Measurements from ENCODE around the gene GALE.
A peak's percentile ranks its signal among the peaks of the same experiment; 100 is the strongest.
"Not testable (repeated sequence)": the region's sequence is repeated elsewhere in the genome, so short reads cannot be mapped to it uniquely, and the experiment has no call there.

GALE gene

GRCh38 chr1:23800400-23801337 is at the start of gene GALE:
TSS of gene GALE (minus strand) at chr1:23800754. CDS start at chr1:23799007, 1,747 bp downstream.
- peak; percentile 95 to 97 for DNase-seq (ENCODE audit: low read depth in 2 of 2)

DNA sequence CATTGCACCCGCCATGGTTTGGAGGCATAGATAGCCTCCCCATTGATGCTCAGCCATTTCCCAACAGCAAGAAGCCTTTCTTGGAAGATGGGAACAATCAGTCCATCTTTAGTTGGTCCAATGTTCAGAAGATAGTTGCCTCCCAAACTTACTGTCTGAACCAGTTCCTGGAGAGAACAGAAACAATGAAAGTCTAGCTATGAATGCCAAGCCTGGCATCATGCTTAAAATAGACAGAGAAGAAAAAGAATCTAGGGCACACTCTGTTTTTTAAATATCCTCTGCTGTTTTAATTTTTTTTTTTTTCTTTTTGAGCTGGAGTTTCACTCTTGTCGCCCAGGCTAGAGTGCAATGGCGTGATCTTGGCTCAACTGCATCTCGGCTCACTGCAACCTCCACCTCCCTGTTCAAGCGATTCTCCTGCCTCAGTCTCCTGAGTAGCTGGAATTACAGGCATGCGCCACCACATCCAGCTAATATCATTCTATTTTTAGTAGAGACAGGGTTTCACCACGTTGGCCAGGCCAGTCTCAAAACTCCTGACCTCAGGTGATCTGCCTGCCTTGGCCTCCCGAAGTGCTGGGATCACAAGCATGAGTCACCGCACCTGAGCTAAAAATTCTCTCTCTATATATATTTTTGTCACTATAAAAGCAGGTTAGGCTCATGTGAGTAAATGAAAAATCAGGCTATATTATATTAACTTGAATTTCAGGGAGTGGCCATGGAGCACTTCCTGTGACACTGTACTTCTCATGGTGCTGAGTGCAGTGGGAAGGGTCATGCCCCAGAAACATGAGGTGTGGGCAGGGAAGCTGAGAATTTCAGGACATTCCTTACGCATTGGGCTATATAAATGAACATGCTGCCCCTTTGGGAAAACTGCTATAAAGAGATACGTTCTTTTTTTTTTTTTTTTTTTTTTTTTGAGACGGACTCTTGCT is 48.4 kb upstream of the GALE start:
- DNase-seq (ENCODE audit: low read depth in 2 of 2): no peak

- DNase-seq (ENCODE audit: low read depth in 2 of 2): not testable (repeated sequence)
These were observed 47.0 kb upstream of the GALE start for GRCh38 chr1:23847482-23848095.

DNA sequence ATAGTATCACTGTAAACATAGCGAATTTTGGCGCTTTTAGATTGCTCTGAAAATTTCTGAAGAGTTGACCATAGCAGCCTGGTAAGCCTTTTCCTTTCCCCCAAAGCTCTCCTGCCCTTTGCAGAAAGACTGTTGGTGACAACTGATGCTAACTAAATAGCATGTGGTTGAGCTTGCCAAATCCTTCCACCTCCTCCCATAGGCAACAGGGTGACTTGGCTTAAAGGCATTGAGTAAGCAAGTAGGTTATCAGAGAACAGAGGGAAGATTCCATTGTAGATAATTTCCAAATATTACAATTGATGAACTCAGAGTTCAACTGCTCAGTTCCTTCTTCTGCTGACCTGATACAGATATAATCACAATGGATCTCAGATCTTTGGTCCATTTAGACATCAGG is 44.6 kb upstream of the GALE start:
- DNase-seq (ENCODE audit: low read depth in 2 of 2): no peak

GRCh38 chr1:23843644-23844043 is 43.1 kb upstream of the GALE start:
- DNase-seq (ENCODE audit: low read depth in 2 of 2): no peak

DNA sequence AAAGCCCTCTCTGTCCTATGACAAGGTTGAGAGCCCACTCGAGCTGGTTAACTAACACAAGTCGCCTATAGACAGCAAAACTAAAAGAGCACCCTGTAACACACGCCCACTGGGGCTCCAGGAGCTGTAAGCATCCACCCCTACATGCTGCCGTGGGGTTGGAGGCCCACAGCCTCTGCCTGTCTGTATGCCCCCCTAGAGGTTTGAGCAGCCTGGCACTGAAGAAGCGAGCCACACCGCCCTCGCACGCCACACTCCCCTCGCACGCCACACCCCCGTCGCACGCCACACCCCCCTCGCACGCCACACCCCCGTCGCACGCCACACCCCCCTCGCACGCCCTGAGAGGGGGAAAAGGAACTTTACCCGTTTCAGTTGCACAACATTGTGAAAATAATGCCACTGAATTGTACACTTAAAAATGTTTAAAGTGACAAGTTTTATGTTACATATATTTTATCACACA is 37.9 kb upstream of the GALE start:
- DNase-seq (ENCODE audit: low read depth in 2 of 2): peak; percentile 53 to 68

DNA sequence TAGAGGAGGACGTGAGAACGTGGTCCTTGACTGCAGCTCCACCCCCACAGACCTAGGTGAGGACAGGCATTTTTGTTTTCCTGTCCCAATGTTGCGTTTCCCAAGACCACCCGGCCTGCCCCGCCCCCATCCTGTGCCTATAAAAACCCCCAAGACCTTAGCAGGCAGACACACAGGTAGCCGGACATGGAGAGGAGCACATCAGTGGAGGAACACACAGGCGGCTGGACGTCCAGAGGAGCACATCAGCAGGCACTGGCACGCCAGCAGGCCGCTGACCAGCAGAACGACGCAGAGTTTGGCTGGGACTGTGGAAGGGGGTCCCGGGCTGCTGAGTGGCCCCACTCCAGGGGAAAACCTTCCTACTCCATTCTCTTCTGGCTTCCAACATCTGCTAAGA is 37.4 kb upstream of the GALE start:
- DNase-seq (ENCODE audit: low read depth in 2 of 2): no peak

DNA sequence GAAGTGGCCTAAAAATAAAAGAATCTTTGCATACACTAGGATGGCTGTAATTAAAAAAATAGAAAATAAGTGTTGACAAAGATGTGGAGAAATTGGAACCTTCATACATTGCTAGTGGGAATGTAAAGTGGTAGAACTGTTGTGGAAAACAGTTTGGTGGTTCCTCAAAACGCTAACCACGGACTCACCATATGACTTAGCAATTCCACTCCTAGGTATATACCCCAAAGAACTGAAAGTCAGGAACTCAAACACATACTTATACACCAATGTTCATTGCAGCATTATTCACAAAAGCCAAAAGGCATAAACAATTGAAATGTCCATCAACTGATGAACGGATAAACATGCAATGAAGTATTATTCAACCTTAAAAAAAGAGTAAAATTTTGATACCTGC is 35.5 kb upstream of the GALE start:
- no peak for DNase-seq (ENCODE audit: low read depth in 2 of 2)

- not testable (repeated sequence) for DNase-seq (ENCODE audit: low read depth in 2 of 2)
These were observed 33.6 kb upstream of the GALE start for GRCh38 chr1:23834156-23834555.

DNA sequence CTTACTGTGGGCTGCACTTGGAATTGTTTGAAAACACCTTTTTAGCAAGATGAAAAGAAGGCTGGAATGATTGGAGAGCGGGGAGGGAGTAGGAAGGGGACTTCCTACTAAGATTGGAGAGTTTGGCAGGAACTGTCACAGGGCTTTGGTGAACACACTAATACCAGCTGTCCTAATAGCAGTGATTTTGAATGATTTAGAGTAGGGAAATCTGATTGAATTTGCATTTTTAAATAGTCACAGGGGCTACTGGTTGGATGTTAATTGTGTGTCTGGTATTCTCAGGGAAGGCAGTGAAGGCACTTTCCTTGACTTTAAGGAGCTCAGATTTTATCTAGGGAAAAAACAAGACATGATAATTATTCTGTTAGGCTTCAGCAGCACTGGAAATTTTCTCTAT is 27.2 kb upstream of the GALE start:
- no peak for DNase-seq (ENCODE audit: low read depth in 2 of 2)

DNA sequence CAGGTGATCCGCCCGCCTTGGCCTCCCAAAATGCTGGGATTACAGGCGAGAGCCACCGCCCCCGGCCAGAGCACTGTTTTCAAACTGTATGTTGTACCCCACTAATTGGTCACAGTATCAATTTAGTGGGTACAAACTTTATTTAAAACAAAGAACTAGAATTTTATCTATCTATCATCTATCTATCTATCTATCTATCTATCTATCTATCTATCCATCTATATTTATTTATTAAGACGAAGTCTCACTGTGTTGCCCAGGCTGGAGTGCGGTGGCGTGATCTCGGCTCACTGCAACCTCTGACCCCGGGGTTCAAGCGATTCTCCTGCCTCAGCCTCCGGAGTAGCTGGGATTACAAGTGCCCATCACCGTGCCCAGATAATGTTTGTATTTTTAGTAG is 26.0 kb upstream of the GALE start:
- DNase-seq (ENCODE audit: low read depth in 2 of 2): not testable (repeated sequence)

DNA sequence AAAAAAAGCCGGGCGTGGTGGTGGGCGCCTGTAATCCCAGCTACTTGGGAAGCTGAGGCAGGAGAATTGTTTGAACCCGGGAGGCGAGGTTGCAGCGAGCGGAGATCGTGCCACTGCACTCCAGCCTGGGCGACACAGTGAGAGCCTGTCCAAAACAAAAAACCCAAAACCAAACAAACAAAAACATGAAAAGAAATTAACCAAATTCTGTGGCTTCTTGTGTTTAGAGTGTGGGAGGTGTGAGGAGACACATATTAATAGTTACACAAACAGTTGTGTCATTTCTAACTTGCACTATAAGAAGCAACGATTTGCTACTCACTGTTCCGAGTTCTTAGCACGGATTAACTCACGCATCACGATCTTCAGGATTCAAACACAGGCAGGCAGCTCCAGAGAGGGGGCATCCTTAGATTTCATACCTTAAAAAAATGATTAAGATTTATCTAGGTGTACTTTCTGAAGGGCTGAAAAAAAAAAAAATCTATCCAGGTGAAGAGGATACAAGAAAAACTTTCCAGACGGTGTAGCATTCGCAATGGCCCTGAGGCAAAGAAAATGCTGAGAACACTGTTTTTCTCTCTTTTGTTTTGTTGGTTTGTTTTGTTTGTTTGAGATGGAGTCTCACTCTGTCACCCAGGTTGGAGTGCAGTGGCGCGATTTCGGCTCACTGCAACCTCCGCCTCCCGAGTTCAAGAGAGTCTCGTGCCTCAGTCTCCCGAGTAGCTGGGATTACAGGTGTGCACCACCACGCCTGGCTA is 25.4 kb upstream of the GALE start:
- DNase-seq (ENCODE audit: low read depth in 2 of 2): no peak

GRCh38 chr1:23825076-23825761 is 24.7 kb upstream of the GALE start, which contains the start of gene HMGCL:
TSS of gene HMGCL (minus strand) at chr1:23825429. CDS start at chr1:23825415, 14 bp downstream.
- DNase-seq (ENCODE audit: low read depth in 2 of 2): peak; percentile 73 to 77

GRCh38 chr1:23824711-23825075 is 24.1 kb upstream of the GALE start:
- DNase-seq (ENCODE audit: low read depth in 2 of 2): no peak

DNA sequence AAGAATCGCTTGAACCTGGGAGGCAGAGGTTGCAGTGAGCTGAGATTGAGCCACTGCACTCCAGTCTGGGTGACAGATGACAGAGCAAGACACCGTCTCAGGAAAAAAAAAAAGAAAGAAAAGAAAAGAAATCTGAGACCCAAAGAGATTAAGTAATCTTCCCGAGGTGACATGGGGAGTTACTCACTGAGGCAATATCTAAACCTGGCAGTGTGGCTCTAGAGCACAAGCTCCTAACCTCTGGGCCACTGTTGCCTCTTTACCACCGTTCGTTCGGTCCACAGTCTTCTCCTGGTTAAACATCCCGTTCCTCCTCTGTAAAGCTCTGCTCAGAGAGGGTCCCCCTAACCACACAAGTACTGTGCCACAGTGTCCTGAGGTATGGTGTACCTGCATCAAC is 23.2 kb upstream of the GALE start:
- DNase-seq (ENCODE audit: low read depth in 2 of 2): no peak

DNA sequence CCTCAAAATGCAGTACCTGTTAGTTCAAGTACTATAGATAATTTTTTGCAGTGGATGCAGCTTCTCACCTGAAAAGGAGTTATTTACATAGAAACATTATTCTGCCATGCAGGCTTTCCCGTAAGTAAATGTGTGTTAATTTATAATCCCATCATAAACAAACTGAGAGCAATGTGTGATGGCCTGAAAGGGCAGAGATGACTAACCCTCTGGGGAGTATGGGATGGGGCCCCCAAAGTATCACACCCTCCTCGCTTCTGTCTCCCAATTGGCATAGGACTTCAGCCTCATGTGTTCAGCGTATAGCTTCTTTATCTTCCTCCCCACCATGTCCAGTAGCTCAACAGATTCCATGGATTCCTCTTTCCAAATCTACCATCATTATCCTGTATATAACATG is 17.1 kb upstream of the GALE start:
- DNase-seq (ENCODE audit: low read depth in 2 of 2): no peak

GRCh38 chr1:23816906-23817305 is 16.4 kb upstream of the GALE start:
- no peak for DNase-seq (ENCODE audit: low read depth in 2 of 2)

- DNase-seq (ENCODE audit: low read depth in 2 of 2): no peak
These were observed 15.8 kb upstream of the GALE start for GRCh38 chr1:23816361-23816760.

DNA sequence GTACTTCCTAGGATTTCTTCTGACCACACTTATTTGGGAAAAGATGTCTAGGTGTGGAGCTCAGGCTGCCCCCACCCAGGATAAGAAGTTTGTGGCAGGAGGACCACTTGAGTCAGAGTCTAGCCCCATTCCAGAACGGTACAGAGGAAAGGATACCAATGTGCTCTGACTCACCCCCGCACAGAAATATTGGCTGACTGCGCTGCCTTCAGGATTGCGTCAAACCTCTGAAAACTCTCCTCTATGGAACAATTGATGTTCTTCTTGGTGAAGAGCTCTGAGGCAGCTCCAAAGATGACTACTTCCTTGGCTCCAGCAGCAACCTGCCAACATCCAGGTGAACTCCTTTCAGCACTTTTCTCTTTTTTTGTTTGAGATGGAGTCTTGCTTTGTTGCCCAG is 13.5 kb upstream of the GALE start:
- no peak for DNase-seq (ENCODE audit: low read depth in 2 of 2)

GRCh38 chr1:23810818-23811540 is 10.4 kb upstream of the GALE start:
- DNase-seq (ENCODE audit: low read depth in 2 of 2): no peak

Data from stimulated activated CD8-positive, alpha-beta memory T cell treated with anti-CD3 and anti-CD28 coated beads, Interleukin-2, amount 100 ng/mL, for 1 hour (primary cell).